Measurements from ENCODE around the gene GCAT.

DNA sequence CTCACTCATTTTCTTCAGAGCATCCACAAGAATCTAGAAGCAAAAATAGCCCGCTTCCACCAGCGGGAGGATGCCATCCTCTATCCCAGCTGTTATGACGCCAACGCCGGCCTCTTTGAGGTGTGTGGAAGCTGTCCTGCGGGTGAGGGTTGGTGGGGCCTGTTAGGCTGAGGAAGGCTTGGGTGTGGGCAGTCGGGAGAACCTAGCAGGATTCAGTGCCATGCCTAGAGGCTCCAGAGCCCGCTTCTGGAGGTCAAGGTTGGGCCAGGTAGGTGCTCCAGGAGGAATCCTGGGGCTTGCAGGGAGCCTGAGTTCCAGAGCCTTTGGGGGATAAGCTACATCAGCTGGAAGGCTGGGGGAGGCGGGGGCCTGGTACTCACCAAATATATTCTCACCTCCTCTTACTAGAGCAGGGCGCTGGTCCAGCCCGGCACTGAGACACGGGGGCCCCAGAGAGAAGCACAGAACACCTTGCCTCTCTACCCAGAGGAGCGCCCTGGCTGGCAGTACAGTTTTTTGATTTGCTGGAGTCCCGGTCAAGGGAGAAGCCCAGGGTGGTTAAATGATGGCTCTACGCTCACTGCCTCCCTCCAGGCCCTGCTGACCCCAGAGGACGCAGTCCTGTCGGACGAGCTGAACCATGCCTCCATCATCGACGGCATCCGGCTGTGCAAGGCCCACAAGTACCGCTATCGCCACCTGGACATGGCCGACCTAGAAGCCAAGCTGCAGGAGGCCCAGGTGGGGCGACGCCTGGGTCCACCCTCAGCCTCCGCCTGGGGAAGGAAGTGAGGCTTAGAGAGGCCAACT is 5.3 kb downstream of the GCAT start:
- TF ChIP-seq CTCF (IDR thresholded peaks at IDR 0.05) (no peak), POLR2A (IDR thresholded peaks at IDR 0.05) (no peak)

Measured in esophagus squamous epithelium (tissue), 4 donors.